ENCODE measurements around the gene MYH7. TPM values are rescaled to one million over a fixed set of nuclear protein-coding genes. Genes with fewer than 3 reads are reported as not detected.

MYH7 gene
- polyA plus RNA-seq, 1 donor (not counting 4 experiments of a cell fraction or from before 2014, with no cell fraction given): not detected

- H2AFZ ChIP-seq (ENCODE audit: control insufficient read depth, low read length): no peak overlapping the region
- dilution Hi-C loops (cut with MboI; ENCODE audit: extremely low pct_ligation_motif_present, low sequenced_read_pairs): no loop called here
- H3K4me2 ChIP-seq (ENCODE audit: control insufficient read depth, extremely low read depth, insufficient read depth, low read depth, low read length): no peak overlapping the region
- no peaks in the 10 kb centered on the region for H3K4me1 ChIP-seq (ENCODE audit: control insufficient read depth, extremely low read depth, insufficient read depth, low read length)
- FAIRE-seq: no peak
- no peak overlapping the region for H3K27ac ChIP-seq (ENCODE audit: control insufficient read depth, insufficient read depth, low read length)
- no peak overlapping the region for H3K9ac ChIP-seq (ENCODE audit: control insufficient read depth, extremely low read depth, insufficient read depth, low read length)
- no peaks in the 10 kb centered on the region for H3K79me2 ChIP-seq (ENCODE audit: control insufficient read depth, insufficient read depth, low read length)
- no peak overlapping the region for H3K4me3 ChIP-seq (ENCODE audit: control insufficient read depth in 2 of 3, extremely low read depth in 1 of 3, insufficient read depth in 2 of 3, low read depth in 1 of 3, low read length in 3 of 3)
- no peaks in the 10 kb centered on the region for H3K9me1 ChIP-seq (ENCODE audit: control insufficient read depth, extremely low read depth, insufficient read depth, low read length)
- peaks cover 2% of the 10 kb centered on the region for H3K27me3 ChIP-seq (ENCODE audit: control insufficient read depth, extremely low read depth, insufficient read depth, low read length)
- H3K36me3 ChIP-seq (ENCODE audit: control insufficient read depth in 2 of 2, extremely low read depth in 1 of 2, insufficient read depth in 2 of 2, low read length in 2 of 2): no peaks in the 10 kb centered on the region
- no peak for TF ChIP-seq EZH2 (IDR thresholded peaks at IDR 0.05; ENCODE audit: low read length)
- TF ChIP-seq, protein P1, sequence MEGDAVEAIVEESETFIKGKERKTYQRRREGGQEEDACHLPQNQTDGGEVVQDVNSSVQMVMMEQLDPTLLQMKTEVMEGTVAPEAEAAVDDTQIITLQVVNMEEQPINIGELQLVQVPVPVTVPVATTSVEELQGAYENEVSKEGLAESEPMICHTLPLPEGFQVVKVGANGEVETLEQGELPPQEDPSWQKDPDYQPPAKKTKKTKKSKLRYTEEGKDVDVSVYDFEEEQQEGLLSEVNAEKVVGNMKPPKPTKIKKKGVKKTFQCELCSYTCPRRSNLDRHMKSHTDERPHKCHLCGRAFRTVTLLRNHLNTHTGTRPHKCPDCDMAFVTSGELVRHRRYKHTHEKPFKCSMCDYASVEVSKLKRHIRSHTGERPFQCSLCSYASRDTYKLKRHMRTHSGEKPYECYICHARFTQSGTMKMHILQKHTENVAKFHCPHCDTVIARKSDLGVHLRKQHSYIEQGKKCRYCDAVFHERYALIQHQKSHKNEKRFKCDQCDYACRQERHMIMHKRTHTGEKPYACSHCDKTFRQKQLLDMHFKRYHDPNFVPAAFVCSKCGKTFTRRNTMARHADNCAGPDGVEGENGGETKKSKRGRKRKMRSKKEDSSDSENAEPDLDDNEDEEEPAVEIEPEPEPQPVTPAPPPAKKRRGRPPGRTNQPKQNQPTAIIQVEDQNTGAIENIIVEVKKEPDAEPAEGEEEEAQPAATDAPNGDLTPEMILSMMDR (optimal IDR thresholded peaks at IDR 0.05 in 1 of 3, IDR thresholded peaks at IDR 0.05 in 1 of 3, conservative IDR thresholded peaks at IDR 0.05 in 1 of 3; ENCODE audit: extremely low read depth in 1 of 3, insufficient read depth in 2 of 3, low read length in 3 of 3): no peak
- no peaks in the 10 kb centered on the region for H3K9me3 ChIP-seq (ENCODE audit: control insufficient read depth, low read depth, low read length)
- no peaks in the 10 kb centered on the region for H4K20me1 ChIP-seq (ENCODE audit: control insufficient read depth, extremely low read depth, insufficient read depth, low read length)
- DNase-seq (ENCODE audit: low read depth, low spot score): no peak
Observed at GRCh38 chr14:23433457-23433856, 2.0 kb downstream of the MYH7 start.

- no peaks in the 10 kb centered on the region for H3K9me1 ChIP-seq (ENCODE audit: control insufficient read depth, extremely low read depth, insufficient read depth, low read length)
- no peaks in the 10 kb centered on the region for H3K4me1 ChIP-seq (ENCODE audit: control insufficient read depth, extremely low read depth, insufficient read depth, low read length)
- H2AFZ ChIP-seq (ENCODE audit: control insufficient read depth, low read length): no peak overlapping the region
- no peaks in the 10 kb centered on the region for H3K79me2 ChIP-seq (ENCODE audit: control insufficient read depth, insufficient read depth, low read length)
- H3K4me3 ChIP-seq (ENCODE audit: control insufficient read depth in 2 of 3, extremely low read depth in 1 of 3, insufficient read depth in 2 of 3, low read depth in 1 of 3, low read length in 3 of 3): no peak overlapping the region
- no peak for FAIRE-seq
- H4K20me1 ChIP-seq (ENCODE audit: control insufficient read depth, extremely low read depth, insufficient read depth, low read length): no peaks in the 10 kb centered on the region
- H3K36me3 ChIP-seq (ENCODE audit: control insufficient read depth in 2 of 2, extremely low read depth in 1 of 2, insufficient read depth in 2 of 2, low read length in 2 of 2): no peaks in the 10 kb centered on the region
- TF ChIP-seq, protein P1 (optimal IDR thresholded peaks at IDR 0.05 in 1 of 3, IDR thresholded peaks at IDR 0.05 in 1 of 3, conservative IDR thresholded peaks at IDR 0.05 in 1 of 3; ENCODE audit: extremely low read depth in 1 of 3, insufficient read depth in 2 of 3, low read length in 3 of 3): no peak
- no peak for TF ChIP-seq EZH2 (IDR thresholded peaks at IDR 0.05; ENCODE audit: low read length)
- dilution Hi-C loops (cut with MboI; ENCODE audit: extremely low pct_ligation_motif_present, low sequenced_read_pairs): no loop called here
- no peak for DNase-seq (ENCODE audit: low read depth, low spot score)
- H3K9me3 ChIP-seq (ENCODE audit: control insufficient read depth, low read depth, low read length): no peaks in the 10 kb centered on the region
- peaks cover 2% of the 10 kb centered on the region for H3K27me3 ChIP-seq (ENCODE audit: control insufficient read depth, extremely low read depth, insufficient read depth, low read length)
- no peak overlapping the region for H3K27ac ChIP-seq (ENCODE audit: control insufficient read depth, insufficient read depth, low read length)
- H3K9ac ChIP-seq (ENCODE audit: control insufficient read depth, extremely low read depth, insufficient read depth, low read length): no peak overlapping the region
- H3K4me2 ChIP-seq (ENCODE audit: control insufficient read depth, extremely low read depth, insufficient read depth, low read depth, low read length): no peak overlapping the region
Observed at GRCh38 chr14:23432946-23433345, 2.5 kb downstream of the MYH7 start.
